Activated T-cell treated with anti-CD3 and anti-CD28 coated beads, Interleukin-2, amount 50 U/mL, for 4 hours (primary cell): Measurements from ENCODE around the gene TEKT3. TPM values are rescaled to one million over a fixed set of nuclear protein-coding genes. Genes with fewer than 3 reads are reported as not detected.
A peak's percentile ranks its signal among the peaks of the same experiment; 100 is the strongest.

Experiments used
- ATAC-seq, 2 donors: fragments of 200-7000 bp; cut with Tn5 transposase; one replicate each; pipeline ENCODE4 v1.10.0; 2021
- DNase-seq: peaks from one replicate; pipeline ENCODE4 v3.0.0-alpha.2; 2020
- H3K27me3 Mint-ChIP-seq: one replicate; pipeline ENCODE4 v1.8.0; 2021; ENCODE audit warnings: low read depth, mixed read lengths
- H3K36me3 Mint-ChIP-seq: one replicate; pipeline ENCODE4 v1.8.0; 2022; ENCODE audit warnings: mixed read lengths; ENCODE audit not compliant: insufficient read depth
- H3K4me1 Mint-ChIP-seq: one replicate; pipeline ENCODE4 v1.8.0; 2021; ENCODE audit warnings: low read depth, mixed read lengths
- H3K4me3 Mint-ChIP-seq: one replicate; pipeline ENCODE4 v1.8.0; 2021; ENCODE audit warnings: mild to moderate bottlenecking, moderate library complexity, mixed read lengths
- H3K9me3 Mint-ChIP-seq: one replicate; pipeline ENCODE4 v1.8.0; 2021; ENCODE audit warnings: mixed read lengths
- total RNA-seq, 3 donors: library from RNA; stranded (reverse); gene quantifications; one replicate each; pipeline ENCODE4 v1.2.1, GENCODE V29; 2021

TEKT3 gene
- total RNA-seq, result under 1 TPM in 1 of 3 donors, not detected in 2; 0.23 TPM

GRCh38 chr17:15341385-15341849, at the start of gene TEKT3:
TEKT3 (minus strand) TSS chr17:15341597; CDS start chr17:15331585, 10,012 bp downstream.
- DNase-seq, result no peak
- Mint-ChIP-seq H3K36me3 (no peaks in the 10 kb centered on the region), H3K4me1 (peaks cover 5% of the 10 kb centered on the region), H3K4me3 (peak within 1 kb of the TSS; percentile 1), H3K27me3 (peaks cover 58% of the 10 kb centered on the region), H3K9me3 (no peaks in the 10 kb centered on the region)
- ATAC-seq, result peak; percentile 72 to 76

- Mint-ChIP-seq H3K4me1 (no peaks in the 10 kb centered on the region), H3K4me3 (no peak overlapping the region), H3K9me3 (no peaks in the 10 kb centered on the region), H3K36me3 (no peaks in the 10 kb centered on the region), H3K27me3 (peaks cover 16% of the 10 kb centered on the region)
- no peak for ATAC-seq
- no peak for DNase-seq
These were observed 47.1 kb upstream of the TEKT3 start for GRCh38 chr17:15388356-15389041.

DNA sequence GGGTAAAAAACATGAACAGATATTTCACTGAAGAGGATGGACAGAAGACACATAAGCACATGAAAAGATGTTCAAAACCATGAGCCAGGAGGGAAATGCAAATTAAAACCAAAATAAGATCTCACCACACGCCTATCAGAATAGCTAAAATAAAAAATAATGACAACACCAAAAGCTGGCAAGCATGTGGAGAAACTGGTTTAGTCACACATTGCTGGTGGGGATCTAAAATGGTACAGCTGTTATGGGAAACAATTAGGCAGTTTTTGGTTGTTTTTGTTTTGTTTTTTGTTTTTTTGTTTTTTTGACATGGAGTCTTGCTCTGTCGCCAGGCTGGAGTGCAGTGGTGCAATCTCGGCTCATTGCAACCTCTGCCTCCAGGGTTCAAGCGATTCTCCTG, 44.7 kb upstream of the TEKT3 start:
- ATAC-seq, result no peak
- DNase-seq, result no peak
- H3K4me1 Mint-ChIP-seq, result no peaks in the 10 kb centered on the region
- peaks cover 12% of the 10 kb centered on the region for H3K27me3 Mint-ChIP-seq
- no peaks in the 10 kb centered on the region for H3K9me3 Mint-ChIP-seq
- no peak overlapping the region for H3K4me3 Mint-ChIP-seq
- no peaks in the 10 kb centered on the region for H3K36me3 Mint-ChIP-seq

- ATAC-seq, result no peak
- no peak for DNase-seq
- H3K4me3 Mint-ChIP-seq, result no peak overlapping the region
- no peaks in the 10 kb centered on the region for H3K4me1 Mint-ChIP-seq
- no peaks in the 10 kb centered on the region for H3K36me3 Mint-ChIP-seq
- H3K27me3 Mint-ChIP-seq, result peaks cover 16% of the 10 kb centered on the region
- no peaks in the 10 kb centered on the region for H3K9me3 Mint-ChIP-seq
These were observed 43.9 kb upstream of the TEKT3 start for GRCh38 chr17:15385305-15385704.

GRCh38 chr17:15384142-15384787, 42.9 kb upstream of the TEKT3 start:
- DNase-seq (no peak), ATAC-seq (no peak)
- no peaks in the 10 kb centered on the region for H3K36me3 Mint-ChIP-seq
- peaks cover 16% of the 10 kb centered on the region for H3K27me3 Mint-ChIP-seq
- no peaks in the 10 kb centered on the region for H3K9me3 Mint-ChIP-seq
- H3K4me1 Mint-ChIP-seq, result no peaks in the 10 kb centered on the region
- H3K4me3 Mint-ChIP-seq, result no peak overlapping the region

- no peaks in the 10 kb centered on the region for H3K9me3 Mint-ChIP-seq
These were observed 41.5 kb upstream of the TEKT3 start for GRCh38 chr17:15382914-15383313.

DNA sequence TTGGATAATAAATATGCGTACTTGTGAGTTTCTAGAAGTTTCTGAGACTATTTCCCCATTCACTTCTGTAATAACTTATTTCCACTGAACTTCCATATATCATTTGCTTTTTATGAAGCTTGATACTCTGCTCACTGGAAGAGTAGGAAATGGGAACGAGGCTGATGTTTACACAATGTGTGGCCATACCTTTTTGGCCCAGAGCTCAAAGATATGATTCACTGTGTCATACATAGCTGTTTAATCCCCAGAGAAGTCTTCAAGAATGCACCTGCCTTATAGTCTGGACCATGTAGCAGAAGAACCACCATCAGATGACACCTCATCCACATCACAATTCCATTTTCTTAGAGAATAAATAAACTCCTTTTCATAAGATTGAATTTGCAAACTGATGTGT, 40.3 kb upstream of the TEKT3 start:
- H3K4me3 Mint-ChIP-seq, result no peak overlapping the region
- no peaks in the 10 kb centered on the region for H3K4me1 Mint-ChIP-seq
- ATAC-seq (no peak), DNase-seq (no peak)
- H3K36me3 Mint-ChIP-seq, result no peaks in the 10 kb centered on the region
- peaks cover 19% of the 10 kb centered on the region for H3K27me3 Mint-ChIP-seq
- no peaks in the 10 kb centered on the region for H3K9me3 Mint-ChIP-seq

More at GRCh38 chr17:15382914-15383313, 41.5 kb upstream of the TEKT3 start:
- no peak for ATAC-seq
- Mint-ChIP-seq H3K4me1 (no peaks in the 10 kb centered on the region), H3K27me3 (peaks cover 16% of the 10 kb centered on the region), H3K4me3 (no peak overlapping the region), H3K36me3 (no peaks in the 10 kb centered on the region)
- no peak for DNase-seq

DNA sequence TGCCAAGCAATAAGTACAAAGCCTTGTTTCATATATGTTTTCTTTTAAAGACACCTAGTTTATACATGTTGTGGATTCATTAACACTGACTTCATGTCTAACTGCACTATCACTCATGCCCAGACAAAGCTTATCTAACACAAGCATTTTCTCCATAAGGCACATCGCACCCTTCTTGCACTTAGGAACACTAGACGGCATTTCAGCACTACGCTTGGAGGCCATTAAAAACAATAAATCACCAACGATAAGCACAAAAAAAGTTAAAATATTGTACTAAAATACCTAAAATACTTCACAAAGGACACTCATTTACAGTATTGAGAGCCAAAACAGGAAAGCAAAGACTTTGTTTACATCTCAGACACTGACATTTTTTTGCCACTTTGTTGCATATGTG, 39.0 kb upstream of the TEKT3 start:
- Mint-ChIP-seq H3K4me1 (no peaks in the 10 kb centered on the region), H3K27me3 (peaks cover 19% of the 10 kb centered on the region), H3K36me3 (no peaks in the 10 kb centered on the region), H3K4me3 (no peak overlapping the region), H3K9me3 (no peaks in the 10 kb centered on the region)
- no peak for ATAC-seq
- no peak for DNase-seq

DNA sequence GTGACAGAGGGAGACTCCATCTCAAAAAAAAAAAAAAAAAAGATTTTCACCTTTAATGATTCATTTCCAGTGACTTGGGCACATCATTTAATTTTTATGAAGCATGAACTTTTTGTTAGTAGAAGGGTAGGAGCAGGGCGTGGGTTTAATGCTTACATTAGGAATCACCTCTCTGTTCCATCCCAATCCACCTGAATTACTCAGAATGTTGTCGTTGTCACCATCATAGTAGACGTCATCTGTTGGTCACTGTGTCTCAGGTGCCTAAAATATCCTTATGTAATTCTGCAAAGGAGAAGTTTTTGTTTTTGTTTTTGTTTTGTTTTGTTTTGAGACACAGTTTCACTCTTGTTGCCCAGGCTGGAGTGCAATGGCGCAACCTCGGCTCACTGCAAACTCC, 38.3 kb upstream of the TEKT3 start:
- no peaks in the 10 kb centered on the region for H3K36me3 Mint-ChIP-seq
- H3K9me3 Mint-ChIP-seq, result no peaks in the 10 kb centered on the region
- peaks cover 18% of the 10 kb centered on the region for H3K27me3 Mint-ChIP-seq
- H3K4me1 Mint-ChIP-seq, result no peaks in the 10 kb centered on the region
- H3K4me3 Mint-ChIP-seq, result no peak overlapping the region
- ATAC-seq (no peak), DNase-seq (no peak)

DNA sequence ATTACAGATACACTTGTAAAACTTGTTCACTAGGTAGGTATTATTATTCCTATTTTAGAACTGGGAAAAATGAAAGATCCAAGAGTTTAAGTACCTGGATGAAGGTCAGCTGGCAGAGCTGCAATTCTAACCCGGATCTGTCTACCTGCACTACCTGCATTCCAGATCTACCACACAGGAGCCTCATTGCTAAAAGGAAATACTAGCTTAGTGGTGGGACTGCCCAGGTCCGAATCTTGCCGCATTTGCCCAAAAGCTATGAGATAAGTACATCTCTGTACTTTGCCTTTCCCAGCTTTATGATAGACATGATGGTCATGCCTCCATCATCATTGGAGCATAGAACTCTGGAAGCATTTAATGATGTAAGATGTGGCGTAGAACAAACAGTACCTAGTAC, 36.8 kb upstream of the TEKT3 start:
- H3K36me3 Mint-ChIP-seq, result no peaks in the 10 kb centered on the region
- H3K9me3 Mint-ChIP-seq, result no peaks in the 10 kb centered on the region
- DNase-seq (no peak), ATAC-seq (no peak)
- H3K4me3 Mint-ChIP-seq, result no peak overlapping the region
- H3K4me1 Mint-ChIP-seq, result no peaks in the 10 kb centered on the region
- H3K27me3 Mint-ChIP-seq, result peaks cover 11% of the 10 kb centered on the region

DNA sequence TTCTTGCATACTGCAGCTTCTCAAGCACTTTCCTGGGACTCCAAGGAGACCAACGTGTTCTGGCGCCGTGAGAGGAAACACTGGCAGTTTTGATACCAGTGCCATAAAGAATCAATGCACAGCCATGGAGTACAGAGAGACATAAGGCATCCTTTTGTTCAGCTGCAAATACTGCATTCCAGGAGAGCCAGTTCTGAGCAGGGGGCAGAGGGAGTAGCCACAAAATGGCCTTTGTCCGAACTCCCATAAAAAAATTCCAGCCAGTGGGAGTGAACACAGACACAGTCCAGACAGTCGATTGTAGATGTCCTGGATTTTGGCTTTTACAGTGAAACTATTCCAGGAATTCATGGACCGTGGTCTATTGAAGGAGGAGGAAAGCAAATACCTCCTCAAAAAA, 36.2 kb upstream of the TEKT3 start:
- Mint-ChIP-seq H3K9me3 (no peaks in the 10 kb centered on the region), H3K27me3 (peaks cover 11% of the 10 kb centered on the region), H3K4me3 (no peak overlapping the region), H3K36me3 (no peaks in the 10 kb centered on the region), H3K4me1 (no peaks in the 10 kb centered on the region)
- no peak for ATAC-seq
- no peak for DNase-seq

GRCh38 chr17:15377200-15377599, 35.8 kb upstream of the TEKT3 start:
- H3K4me1 Mint-ChIP-seq, result no peaks in the 10 kb centered on the region
- no peak for ATAC-seq

DNA sequence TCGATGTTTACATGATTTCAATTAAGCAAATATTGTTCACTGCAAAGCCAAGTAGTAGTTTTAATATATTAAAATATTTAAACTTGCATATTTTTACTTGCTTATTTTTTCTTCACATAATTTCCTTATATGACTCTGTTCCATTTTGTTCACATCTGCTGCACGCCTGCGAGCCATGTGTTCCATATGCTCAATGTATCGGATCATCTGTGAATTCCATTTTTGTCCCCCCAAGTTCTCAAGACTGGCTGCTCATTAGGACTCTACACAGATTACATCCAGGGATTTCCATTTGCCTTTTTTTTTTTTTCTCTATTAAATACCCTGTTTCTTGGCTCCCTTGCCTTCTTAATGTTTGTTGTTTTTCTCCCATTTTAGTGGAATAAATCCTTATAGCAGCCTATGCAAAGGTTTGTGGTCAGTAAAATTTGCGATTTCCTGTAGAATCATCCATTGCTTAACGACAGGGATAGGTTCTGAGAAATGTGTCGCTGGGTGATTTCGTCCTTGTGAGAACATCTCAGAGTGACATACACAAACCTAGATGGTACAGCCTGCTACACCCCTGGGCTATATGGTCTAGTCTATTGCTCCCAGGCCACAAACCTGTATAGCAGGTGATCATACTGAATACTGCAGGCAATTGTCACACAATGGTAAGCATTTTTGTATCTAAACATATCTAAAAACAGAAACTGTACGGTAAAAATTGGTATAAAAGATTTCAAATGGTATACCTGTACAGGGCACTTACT, 30.2 kb upstream of the TEKT3 start:
- Mint-ChIP-seq H3K9me3 (no peaks in the 10 kb centered on the region), H3K27me3 (peaks cover 11% of the 10 kb centered on the region), H3K36me3 (no peaks in the 10 kb centered on the region), H3K4me1 (no peaks in the 10 kb centered on the region), H3K4me3 (no peak overlapping the region)
- ATAC-seq (no peak), DNase-seq (no peak)

More at GRCh38 chr17:15377200-15377599, 35.8 kb upstream of the TEKT3 start:
- Mint-ChIP-seq H3K27me3 (peaks cover 11% of the 10 kb centered on the region), H3K9me3 (no peaks in the 10 kb centered on the region), H3K4me3 (no peak overlapping the region), H3K36me3 (no peaks in the 10 kb centered on the region)
- DNase-seq, result no peak

DNA sequence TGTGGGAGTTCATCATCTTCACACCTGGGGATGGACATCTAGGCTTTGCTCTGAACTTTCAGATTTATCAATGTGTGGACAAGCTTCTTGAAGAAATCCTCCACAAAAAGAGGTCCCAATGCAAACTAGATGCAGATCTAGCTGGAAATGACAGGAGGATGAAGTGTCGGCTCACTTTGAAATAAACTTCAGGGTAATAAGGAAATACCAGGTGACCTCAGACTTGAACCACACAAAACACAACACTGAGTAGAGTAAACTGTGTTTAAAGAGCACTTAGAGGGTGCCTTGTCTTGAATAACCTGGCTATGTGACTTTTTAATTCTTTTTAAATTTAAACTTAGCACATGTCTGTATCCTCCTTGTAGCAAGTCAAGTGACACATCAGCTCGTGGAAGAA, 27.2 kb upstream of the TEKT3 start:
- no peaks in the 10 kb centered on the region for H3K36me3 Mint-ChIP-seq
- H3K4me1 Mint-ChIP-seq, result no peaks in the 10 kb centered on the region
- H3K27me3 Mint-ChIP-seq, result peaks cover 11% of the 10 kb centered on the region
- no peak overlapping the region for H3K4me3 Mint-ChIP-seq
- DNase-seq, result no peak
- ATAC-seq, result no peak
- H3K9me3 Mint-ChIP-seq, result no peaks in the 10 kb centered on the region
